Panc1 (cell line): ENCODE data around the gene TGFBRAP1. TPM values are rescaled to one million over a fixed set of nuclear protein-coding genes. Genes with fewer than 3 reads are reported as not detected.

Experiments used
- ATAC-seq: fragments of 200-7000 bp; cut with Tn5 transposase; 2 replicates; pipeline ENCODE4 v1.9.1; 2020; ENCODE audit warnings: mild to moderate bottlenecking, moderate library complexity
- BruUV-seq: library from RNA; stranded (reverse); fragments of 400-500 nt; replicated peaks from 2 replicates; lab custom pipeline; 2021; lab: Mats Ljungman, UMichigan
- CTCF ChIA-PET: fragments of 300-600 bp; sonication (Branson Sonifier 250); formaldehyde crosslinking; loops from one replicate; lab custom pipeline; 2022; ENCODE audit warnings: antibody characterized with exemption; lab: Charles Lee
- POLR2A ChIA-PET: fragments of 300-600 bp; sonication (Branson Sonifier 250); formaldehyde crosslinking; loops from one replicate; lab custom pipeline; 2022; ENCODE audit warnings: antibody characterized with exemption; lab: Charles Lee
- DNase-seq: peaks from one replicate; pipeline ENCODE4 v3.0.0-alpha.2; 2010; ENCODE audit warnings: low read depth, low spot score
- H3K27ac ChIP-seq: 2 replicates; pipeline ENCODE4 v1.5.1; 2011; ENCODE audit warnings: mild to moderate bottlenecking, low read length, inconsistent platforms
- H3K27me3 ChIP-seq: fragments of 200-500 bp; sonication (Bioruptor generic); 2 replicates; pipeline ENCODE4 v1.6.0; 2014; ENCODE audit warnings: low read length, inconsistent platforms; ENCODE audit not compliant: control insufficient read depth, insufficient read depth
- H3K36me3 ChIP-seq: fragments of 200-500 bp; sonication (Bioruptor generic); 2 replicates; pipeline ENCODE4 v1.5.1; 2014; ENCODE audit warnings: inconsistent platforms, mild to moderate bottlenecking, low read length, moderate library complexity; ENCODE audit not compliant: control insufficient read depth, insufficient read depth
- H3K4me1 ChIP-seq: 2 replicates; pipeline ENCODE4 v1.5.1; 2011; ENCODE audit warnings: inconsistent platforms, mild to moderate bottlenecking, low read length, moderate library complexity; ENCODE audit not compliant: control insufficient read depth, insufficient read depth
- H3K4me3 ChIP-seq, 2 experiments: 2 replicates each; pipeline ENCODE4 v1.5.1; 2011 to 2012; ENCODE audit warnings: low read depth in 2 of 2, low read length in 2 of 2, mild to moderate bottlenecking in 2 of 2, inconsistent platforms in 1 of 2, moderate library complexity in 1 of 2
- H3K9me3 ChIP-seq: fragments of 200-500 bp; sonication (Bioruptor generic); 2 replicates; pipeline ENCODE4 v1.5.1; 2014; ENCODE audit warnings: low read depth, mild to moderate bottlenecking, inconsistent platforms, low read length, moderate library complexity; ENCODE audit not compliant: control insufficient read depth, insufficient read depth
- POLR2AphosphoS5 ChIP-seq: IDR thresholded peaks from 2 replicates; pipeline ENCODE4 v1.6.1; 2012; ENCODE audit warnings: mild to moderate bottlenecking, low read depth, low read length, moderate library complexity
- REST ChIP-seq, 2 experiments: IDR thresholded peaks; 2 replicates each; pipeline ENCODE4 v1.6.1; 2011 to 2012; ENCODE audit warnings: low read depth in 2 of 2, control low read depth in 1 of 2, low read length in 1 of 2, mild to moderate bottlenecking in 1 of 2, moderate library complexity in 1 of 2; ENCODE audit not compliant: insufficient read depth in 1 of 2
- SIN3A ChIP-seq: IDR thresholded peaks from 2 replicates; pipeline ENCODE4 v1.6.1; 2012; ENCODE audit warnings: low read depth, mild to moderate bottlenecking, low read length, moderate library complexity, borderline replicate concordance; ENCODE audit not compliant: insufficient read depth
- TCF7L2 ChIP-seq: IDR thresholded peaks from 2 replicates; pipeline ENCODE4 v1.6.1; 2011; ENCODE audit warnings: mild to moderate bottlenecking, low read depth, low read length, inconsistent platforms
- in situ Hi-C: cut with HindIII; loops from 2 replicates; pipeline ENCODE4 v1.10.0; 2016; ENCODE audit warnings: low sequenced_read_pairs, low pct_unique_long_range_greater_than_20kb
- intact Hi-C: fragments of 100-400 bp; cut with micrococcal nuclease; formaldehyde crosslinking; loops from one replicate; pipeline ENCODE4 v1.10.0; 2022; ENCODE audit not compliant: unreplicated experiment
- total RNA-seq: library from RNA; stranded (reverse); gene quantifications from one replicate; pipeline ENCODE4 v1.2.1, GENCODE V29; 2021; ENCODE audit not compliant: unreplicated experiment
- TF ChIP-seq, protein P1 (sequence below): fragments of 450-650 bp; IDR thresholded peaks from 2 replicates; pipeline ENCODE4 v1.5.1; 2017; ENCODE audit warnings: mild to moderate bottlenecking

Gene TGFBRAP1
- total RNA-seq, 1 experiment from 2014 or later: 32.7 TPM

DNA sequence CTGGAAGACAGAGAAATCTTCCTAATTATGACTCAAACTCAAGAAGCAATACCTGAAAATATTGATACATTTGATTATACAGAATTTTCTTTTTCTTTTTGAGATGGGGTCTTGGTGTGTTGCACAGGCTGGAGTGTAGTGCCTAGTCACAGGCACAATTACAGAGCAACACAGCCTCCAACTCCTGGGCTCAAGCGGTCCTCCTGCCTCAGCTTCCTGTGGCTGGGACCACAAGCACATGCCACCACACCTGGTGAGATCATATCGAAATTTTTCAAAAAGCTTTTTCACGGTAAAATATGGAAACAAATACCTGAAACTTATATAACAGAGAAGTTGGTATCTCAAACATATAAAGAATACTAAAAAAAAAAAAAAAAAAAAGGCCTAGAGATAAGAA, 27.9 kb downstream of the TGFBRAP1 start:
- Histone ChIP-seq H3K27me3 (no peaks in the 10 kb centered on the region), H3K4me1 (no peaks in the 10 kb centered on the region), H3K9me3 (no peaks in the 10 kb centered on the region), H3K36me3 (peaks cover 4% of the 10 kb centered on the region; the same call in 1 of the 2 replicates), H3K27ac (no peak overlapping the region), H3K4me3 (no peak overlapping the region)
- DNase-seq (no peak), ATAC-seq (no peak)
- ChIA-PET CTCF (interaction anchor here (0.7 to 0.9 kb wide), 2 partner anchors 14 to 25 kb away, joined by 3 to 7 read pairs; no protein-coding TSS in a partner anchor), POLR2A (no interaction called here)
- TF ChIP-seq, protein P1, sequence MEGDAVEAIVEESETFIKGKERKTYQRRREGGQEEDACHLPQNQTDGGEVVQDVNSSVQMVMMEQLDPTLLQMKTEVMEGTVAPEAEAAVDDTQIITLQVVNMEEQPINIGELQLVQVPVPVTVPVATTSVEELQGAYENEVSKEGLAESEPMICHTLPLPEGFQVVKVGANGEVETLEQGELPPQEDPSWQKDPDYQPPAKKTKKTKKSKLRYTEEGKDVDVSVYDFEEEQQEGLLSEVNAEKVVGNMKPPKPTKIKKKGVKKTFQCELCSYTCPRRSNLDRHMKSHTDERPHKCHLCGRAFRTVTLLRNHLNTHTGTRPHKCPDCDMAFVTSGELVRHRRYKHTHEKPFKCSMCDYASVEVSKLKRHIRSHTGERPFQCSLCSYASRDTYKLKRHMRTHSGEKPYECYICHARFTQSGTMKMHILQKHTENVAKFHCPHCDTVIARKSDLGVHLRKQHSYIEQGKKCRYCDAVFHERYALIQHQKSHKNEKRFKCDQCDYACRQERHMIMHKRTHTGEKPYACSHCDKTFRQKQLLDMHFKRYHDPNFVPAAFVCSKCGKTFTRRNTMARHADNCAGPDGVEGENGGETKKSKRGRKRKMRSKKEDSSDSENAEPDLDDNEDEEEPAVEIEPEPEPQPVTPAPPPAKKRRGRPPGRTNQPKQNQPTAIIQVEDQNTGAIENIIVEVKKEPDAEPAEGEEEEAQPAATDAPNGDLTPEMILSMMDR: no peak
- TF ChIP-seq SIN3A: no peak
- no peak for TF ChIP-seq POLR2AphosphoS5
- no peak for TF ChIP-seq TCF7L2
- no peak for TF ChIP-seq REST (IDR thresholded peaks at IDR 0.05; ENCODE audit: insufficient read depth in 1 of 2, low read depth in 2 of 2, low read length in 1 of 2)
- intact Hi-C loops (no loop called here), in situ Hi-C loops (no loop called here)
- BruUV-seq: no TSS peak

GRCh38 chr2:105299290-105299689, 30.2 kb downstream of the TGFBRAP1 start:
- BruUV-seq: no TSS peak
- CTCF ChIA-PET: no interaction called here
- in situ Hi-C loops: no loop called here

More at GRCh38 chr2:105299290-105299689, 30.2 kb downstream of the TGFBRAP1 start:
- Histone ChIP-seq H3K36me3 (peaks cover 9% of the 10 kb centered on the region), H3K4me1 (no peaks in the 10 kb centered on the region), H3K9me3 (no peaks in the 10 kb centered on the region), H3K4me3 (no peak overlapping the region), H3K27ac (no peak overlapping the region), H3K27me3 (no peaks in the 10 kb centered on the region)
- DNase-seq (no peak), ATAC-seq (peak; percentile 63)
- intact Hi-C loops: no loop called here
- TF ChIP-seq REST (IDR thresholded peaks at IDR 0.05; ENCODE audit: insufficient read depth in 1 of 2, low read depth in 2 of 2, low read length in 1 of 2) (no peak), POLR2AphosphoS5 (no peak), SIN3A (no peak), TCF7L2 (no peak)
- TF ChIP-seq, protein P1: no peak
- POLR2A ChIA-PET: no interaction called here
